ENCODE results near the gene PIANP.
"Not testable (repeated sequence)": the region's sequence is repeated elsewhere in the genome, so short reads cannot be mapped to it uniquely, and the experiment has no call there.

DNA sequence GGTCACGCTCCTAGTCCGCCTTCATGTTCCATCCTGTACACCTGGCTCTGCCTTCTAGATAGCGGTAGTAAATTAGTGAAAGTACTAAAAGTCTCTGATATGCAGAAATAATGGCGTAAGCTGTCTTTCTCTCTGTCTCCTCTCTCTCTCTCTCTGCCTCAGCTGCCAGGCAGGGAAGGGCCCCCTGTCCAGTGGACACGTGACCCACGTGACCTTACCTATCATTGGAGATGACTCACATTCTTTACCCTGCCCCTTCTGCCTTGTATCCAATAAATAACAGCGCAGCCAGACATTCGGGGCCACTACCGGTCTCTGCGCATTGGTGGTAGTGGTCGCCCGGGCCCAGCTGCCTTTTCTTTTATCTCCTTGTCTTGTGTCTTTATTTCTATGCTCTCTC is 41.5 kb upstream of the PIANP start:
- TF ChIP-seq, protein P1, sequence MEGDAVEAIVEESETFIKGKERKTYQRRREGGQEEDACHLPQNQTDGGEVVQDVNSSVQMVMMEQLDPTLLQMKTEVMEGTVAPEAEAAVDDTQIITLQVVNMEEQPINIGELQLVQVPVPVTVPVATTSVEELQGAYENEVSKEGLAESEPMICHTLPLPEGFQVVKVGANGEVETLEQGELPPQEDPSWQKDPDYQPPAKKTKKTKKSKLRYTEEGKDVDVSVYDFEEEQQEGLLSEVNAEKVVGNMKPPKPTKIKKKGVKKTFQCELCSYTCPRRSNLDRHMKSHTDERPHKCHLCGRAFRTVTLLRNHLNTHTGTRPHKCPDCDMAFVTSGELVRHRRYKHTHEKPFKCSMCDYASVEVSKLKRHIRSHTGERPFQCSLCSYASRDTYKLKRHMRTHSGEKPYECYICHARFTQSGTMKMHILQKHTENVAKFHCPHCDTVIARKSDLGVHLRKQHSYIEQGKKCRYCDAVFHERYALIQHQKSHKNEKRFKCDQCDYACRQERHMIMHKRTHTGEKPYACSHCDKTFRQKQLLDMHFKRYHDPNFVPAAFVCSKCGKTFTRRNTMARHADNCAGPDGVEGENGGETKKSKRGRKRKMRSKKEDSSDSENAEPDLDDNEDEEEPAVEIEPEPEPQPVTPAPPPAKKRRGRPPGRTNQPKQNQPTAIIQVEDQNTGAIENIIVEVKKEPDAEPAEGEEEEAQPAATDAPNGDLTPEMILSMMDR (IDR thresholded peaks at IDR 0.05; ENCODE audit: low read depth, low read length, poor library complexity, severe bottlenecking), result not testable (repeated sequence)
- TF ChIP-seq EZH2phosphoT487 (IDR thresholded peaks at IDR 0.05; ENCODE audit: borderline replicate concordance, low read length), result not testable (repeated sequence)
